SK-N-SH (cell line): ENCODE measurements around the gene PXDN.

Experiments used
- CTCF ChIP-seq: fragments of 200-600 bp; sonication (generic); IDR thresholded peaks from 2 replicates; pipeline ENCODE4 v1.6.1; 2017; ENCODE audit warnings: antibody characterized with exemption, mild to moderate bottlenecking, moderate library complexity
- EP300 ChIP-seq, 2 experiments: IDR thresholded peaks; 2 replicates each; pipeline versions ENCODE4 v1.4.0 to v1.6.1; 2012; ENCODE audit warnings: borderline replicate concordance in 1 of 2, low read depth in 1 of 2, low read length in 1 of 2
- FOXM1 ChIP-seq: IDR thresholded peaks from 2 replicates; pipeline ENCODE4 v1.4.0; 2012; ENCODE audit warnings: low read depth, mild to moderate bottlenecking
- IRF3 ChIP-seq: fragments of 150-350 bp; IDR thresholded peaks from 2 replicates; pipeline ENCODE4 v1.6.1; 2016; ENCODE audit warnings: mild to moderate bottlenecking, low read depth, low read length
- JUND ChIP-seq: IDR thresholded peaks from 2 replicates; pipeline ENCODE4 v1.4.0; 2012
- NFIC ChIP-seq: IDR thresholded peaks from 2 replicates; pipeline ENCODE4 v1.4.0; 2012; ENCODE audit warnings: borderline replicate concordance
- NRF1 ChIP-seq: IDR thresholded peaks from 2 replicates; pipeline ENCODE4 v1.6.1; 2012; ENCODE audit warnings: low read depth, mild to moderate bottlenecking, low read length
- RAD21 ChIP-seq: IDR thresholded peaks from 2 replicates; pipeline ENCODE4 v1.6.1; 2012; ENCODE audit warnings: mild to moderate bottlenecking, low read length
- REST ChIP-seq: IDR thresholded peaks from 2 replicates; pipeline ENCODE4 v1.6.1; 2012; ENCODE audit warnings: mild to moderate bottlenecking, low read depth, low read length, moderate library complexity
- SMC3 ChIP-seq: IDR thresholded peaks from 2 replicates; pipeline ENCODE4 v1.6.1; 2012; ENCODE audit warnings: low read depth, low read length, improper control_type of control experiment
- USF2 ChIP-seq: fragments of 150-350 bp; IDR thresholded peaks from 2 replicates; pipeline ENCODE4 v1.6.1; 2017; ENCODE audit warnings: antibody characterized with exemption, low read length, low read depth, borderline replicate concordance

- TF ChIP-seq CTCF: no peak
- TF ChIP-seq EP300 (IDR thresholded peaks at IDR 0.05; ENCODE audit: borderline replicate concordance in 1 of 2, low read depth in 1 of 2, low read length in 1 of 2): no peak
- no peak for TF ChIP-seq FOXM1
- no peak for TF ChIP-seq IRF3
- no peak for TF ChIP-seq RAD21
- TF ChIP-seq JUND: no peak
- no peak for TF ChIP-seq SMC3
- TF ChIP-seq USF2: no peak
- TF ChIP-seq NRF1: no peak
- TF ChIP-seq REST: no peak
- no peak for TF ChIP-seq NFIC
Observed at GRCh38 chr2:1771626-1772280, 27.4 kb upstream of the PXDN start.
